GM12878 (cell line): ENCODE results near the gene ZCCHC24. TPM values are rescaled to one million over a fixed set of nuclear protein-coding genes. Genes with fewer than 3 reads are reported as not detected.

ENCODE experiments used
- ATAC-seq: fragments of 200-7000 bp; cut with Tn5 transposase; 3 replicates; pipeline ENCODE4 v1.9.1; 2020; ENCODE audit warnings: mild to moderate bottlenecking, moderate library complexity
- BruUV-seq: library from RNA; stranded (reverse); fragments of 400-500 nt; replicated peaks from 2 replicates; lab custom pipeline; 2021; lab: Mats Ljungman, UMichigan
- CTCF ChIA-PET: fragments of 300-600 bp; sonication (Branson Sonifier 250); formaldehyde crosslinking; extraction: SDS; loops from one replicate; lab custom pipeline; 2021; ENCODE audit warnings: inconsistent platforms; lab: Yijun Ruan, JAX
- POLR2A ChIA-PET: fragments of 350-600 bp; formaldehyde crosslinking; extraction: SDS; loops from one replicate; lab custom pipeline; 2021; ENCODE audit warnings: inconsistent platforms; lab: Charles Lee
- RAD21 ChIA-PET: fragments of 300-600 bp; sonication (Branson Sonifier 250); formaldehyde crosslinking; loops from one replicate; lab custom pipeline; 2023; ENCODE audit warnings: antibody characterized with exemption; ENCODE audit not compliant: unreplicated experiment; lab: Charles Lee
- SMC1A ChIA-PET: fragments of 300-600 bp; sonication (Branson Sonifier 250); formaldehyde crosslinking; loops from one replicate; lab custom pipeline; 2023; ENCODE audit not compliant: unreplicated experiment, uncharacterized antibody; lab: Charles Lee
- DNase-seq: peaks from one replicate; pipeline ENCODE4 v3.0.0-alpha.2; 2011; ENCODE audit warnings: low read depth, low spot score
- FAIRE-seq: peaks from 3 replicates; lab custom pipeline; 2011; peaks lifted over from hg19 to GRCh38; lab: Jason Lieb, UNC
- H2AFZ ChIP-seq: 2 replicates; pipeline ENCODE4 v1.6.0; 2011; ENCODE audit warnings: low read depth, low read length, control low read depth; ENCODE audit not compliant: control insufficient read depth
- H3K27ac ChIP-seq: 2 replicates; pipeline ENCODE4 v1.5.1; 2011; ENCODE audit warnings: control low read depth; ENCODE audit not compliant: control insufficient read depth, insufficient read depth
- H3K27me3 ChIP-seq, 2 experiments: replicated peaks in 1 of 2; 2 replicates each; pipeline versions ENCODE4 v1.6.0 to v1.6.1; 2011; ENCODE audit warnings: low read length in 1 of 2; ENCODE audit not compliant: control insufficient read depth in 2 of 2, insufficient read depth in 2 of 2
- H3K36me3 ChIP-seq, 2 experiments: 2 replicates each; pipeline ENCODE4 v1.5.1; 2011; ENCODE audit warnings: low read length in 1 of 2; ENCODE audit not compliant: control insufficient read depth in 2 of 2, insufficient read depth in 2 of 2
- H3K4me1 ChIP-seq: 2 replicates; pipeline ENCODE4 v1.6.1; 2011; ENCODE audit warnings: mild to moderate bottlenecking, low read length, moderate library complexity, mixed read lengths; ENCODE audit not compliant: control insufficient read depth, insufficient read depth
- H3K4me2 ChIP-seq: 2 replicates; pipeline ENCODE4 v1.6.0; 2011; ENCODE audit warnings: control low read depth; ENCODE audit not compliant: control insufficient read depth, insufficient read depth
- H3K4me3 ChIP-seq: fragments of 200-600 bp; sonication (generic); 2 replicates; pipeline ENCODE4 v1.5.1; 2016
- H3K79me2 ChIP-seq: 2 replicates; pipeline ENCODE4 v1.6.0; 2011; ENCODE audit warnings: low read length; ENCODE audit not compliant: control insufficient read depth, insufficient read depth
- H3K9ac ChIP-seq: 2 replicates; pipeline ENCODE4 v1.8.0; 2011; ENCODE audit warnings: low read length, control low read depth, mixed read lengths; ENCODE audit not compliant: control insufficient read depth, insufficient read depth
- H3K9me3 ChIP-seq: replicated peaks from 3 replicates; pipeline ENCODE4 v1.5.1; 2011; ENCODE audit warnings: mild to moderate bottlenecking, low read length; ENCODE audit not compliant: control insufficient read depth, insufficient read depth
- H4K20me1 ChIP-seq: 2 replicates; pipeline ENCODE4 v1.6.0; 2011; ENCODE audit not compliant: control insufficient read depth, insufficient read depth
- CREM ChIP-seq: IDR thresholded peaks from 2 replicates; pipeline ENCODE4 v1.6.1; 2014; ENCODE audit warnings: antibody characterized with exemption, low read depth
- GABPA ChIP-seq: IDR thresholded peaks from 2 replicates; pipeline ENCODE4 v1.6.1; 2014; ENCODE audit warnings: antibody characterized with exemption, low read depth, mild to moderate bottlenecking, inconsistent platforms
- JUND ChIP-seq: IDR thresholded peaks from 2 replicates; pipeline ENCODE4 v1.6.1; 2012; ENCODE audit warnings: low read depth, mild to moderate bottlenecking, low read length, improper control_type of control experiment, moderate library complexity
- MTA3 ChIP-seq: IDR thresholded peaks from 2 replicates; pipeline ENCODE4 v1.6.1; 2012; ENCODE audit warnings: low read length, inconsistent platforms, borderline replicate concordance
- MXI1 ChIP-seq: fragments of 150-350 bp; IDR thresholded peaks from 2 replicates; pipeline ENCODE4 v1.6.1; 2011; ENCODE audit warnings: low read depth, mild to moderate bottlenecking, inconsistent platforms, low read length, improper control_type of control experiment
- NFYA ChIP-seq: IDR thresholded peaks from 2 replicates; pipeline ENCODE4 v1.6.1; 2011; ENCODE audit warnings: low read depth, mild to moderate bottlenecking, low read length, improper control_type of control experiment, borderline replicate concordance
- RBBP5 ChIP-seq: fragments of 200-600 bp; sonication (generic); conservative IDR thresholded peaks from 2 replicates; pipeline ENCODE4 v1.6.1; 2016
- ZNF687 ChIP-seq: fragments of 450-650 bp; IDR thresholded peaks from 2 replicates; pipeline ENCODE4 v1.6.1; 2017; ENCODE audit warnings: mild to moderate bottlenecking, moderate library complexity
- WGBS: methylation state at CpG from one replicate; pipeline ENCODE4 v1.1.6; 2016; ENCODE audit warnings: low lambda C conversion rate; ENCODE audit not compliant: insufficient replicate concordance, insufficient coverage; ENCODE audit errors: missing lambda C conversion rate; 5-methylcytosine and 5-hydroxymethylcytosine counted together
- in situ Hi-C: fragments of 300-500 bp; cut with MboI; formaldehyde crosslinking; loops from 9 replicates; pipeline ENCODE4 v1.14.3; 2018; ENCODE audit warnings: mixed read lengths
- intact Hi-C: fragments of 100-400 bp; cut with micrococcal nuclease; formaldehyde crosslinking; loops from one replicate; pipeline ENCODE4 v1.14.2; 2022; ENCODE audit not compliant: unreplicated experiment
- polyA plus RNA-seq, 11 experiments: library from polyadenylated mRNA; depleted of rRNA in 4 of 11; unstranded in 6 of 11; stranded (reverse) in 5 of 11; fragments of >200 nt; fragmentation: Nextera tagmentation in 4 of 11; fragmentation: Illumina TruSeq in 1 of 11; extraction: Ambion mirVana in 4 of 11; extraction: Trizol in 1 of 11; gene quantifications; 1 replicate in 1 of 11; 2 replicates in 10 of 11; pipeline versions ENCODE4 v1.2.1 to v1.2.3, GENCODE V29; 2011 to 2016; ENCODE audit warnings: inconsistent platforms in 2 of 11, missing spikeins in 2 of 11, low read depth in 1 of 11
- total RNA-seq, 4 experiments: library from RNA; depleted of rRNA in 3 of 4; stranded (reverse); fragments of >200 nt in 3 of 4; fragmentation: Illumina TruSeq in 1 of 4; extraction: Trizol in 1 of 4; gene quantifications; 2 replicates each; pipeline versions ENCODE4 v1.2.1 to v1.2.3, GENCODE V29; 2013 to 2021
- TF ChIP-seq, protein P1 (sequence below): IDR thresholded peaks from 2 replicates; pipeline ENCODE4 v1.6.1; 2011; ENCODE audit warnings: low read depth, low read length, improper control_type of control experiment, borderline replicate concordance
- TF ChIP-seq, protein P2 (sequence below): fragments of 450-650 bp; formaldehyde crosslinking; IDR thresholded peaks from 2 replicates; pipeline ENCODE4 v1.4.0; 2020; ENCODE audit warnings: mild to moderate bottlenecking, moderate library complexity

Gene ZCCHC24
- total and polyA plus RNA-seq, 10 of the 15 experiments (the other 5 are each of a cell fraction or from before 2014, with no cell fraction given), result 0.02 to 0.62 (median 0.04) TPM; not detected in 4

- Histone ChIP-seq H3K4me1 (peaks cover 11% of the 10 kb centered on the region), H3K4me3 (no peak overlapping the region), H3K79me2 (no peaks in the 10 kb centered on the region), H3K9me3 (no peaks in the 10 kb centered on the region; the same call in 2 of the 3 replicates), H2AFZ (no peak overlapping the region), H3K27me3 (no peaks in the 10 kb centered on the region), H3K36me3 (no peaks in the 10 kb centered on the region), H4K20me1 (no peaks in the 10 kb centered on the region), H3K9ac (no peak overlapping the region), H3K4me2 (no peak overlapping the region), H3K27ac (no peak overlapping the region)
- FAIRE-seq (no peak), DNase-seq (no peak), ATAC-seq (no peak)
- ChIA-PET CTCF (interaction anchor here (1.1 to 2.9 kb wide), 5 partner anchors 12 to 48 kb away, joined by 3 to 27 read pairs (median 5); partner anchors contain the start of gene PPIF), RAD21 (interaction anchor here (0.6 to 2.4 kb wide), 4 partner anchors 11 to 18 kb away, joined by 3 to 6 read pairs (median 3); no protein-coding TSS in a partner anchor), SMC1A (interaction anchor here (0.7 to 2.5 kb wide), 6 partner anchors 10 to 111 kb away, joined by 3 to 16 read pairs (median 4); partner anchors contain the start of gene ZCCHC24), POLR2A (interaction anchor here (0.8 to 2.7 kb wide), 4 partner anchors 11 to 48 kb away, joined by 3 to 15 read pairs (median 7); partner anchors contain the start of gene PPIF)
- intact Hi-C loops, result no loop called here
- in situ Hi-C loops, result no loop called here
- WGBS, result 100% methylated on average over 2 of the region's 2 CpGs
- TF ChIP-seq, protein P1, sequence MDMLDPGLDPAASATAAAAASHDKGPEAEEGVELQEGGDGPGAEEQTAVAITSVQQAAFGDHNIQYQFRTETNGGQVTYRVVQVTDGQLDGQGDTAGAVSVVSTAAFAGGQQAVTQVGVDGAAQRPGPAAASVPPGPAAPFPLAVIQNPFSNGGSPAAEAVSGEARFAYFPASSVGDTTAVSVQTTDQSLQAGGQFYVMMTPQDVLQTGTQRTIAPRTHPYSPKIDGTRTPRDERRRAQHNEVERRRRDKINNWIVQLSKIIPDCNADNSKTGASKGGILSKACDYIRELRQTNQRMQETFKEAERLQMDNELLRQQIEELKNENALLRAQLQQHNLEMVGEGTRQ, result no peak
- no peak for TF ChIP-seq ZNF687
- no peak for TF ChIP-seq GABPA
- TF ChIP-seq, protein P2, sequence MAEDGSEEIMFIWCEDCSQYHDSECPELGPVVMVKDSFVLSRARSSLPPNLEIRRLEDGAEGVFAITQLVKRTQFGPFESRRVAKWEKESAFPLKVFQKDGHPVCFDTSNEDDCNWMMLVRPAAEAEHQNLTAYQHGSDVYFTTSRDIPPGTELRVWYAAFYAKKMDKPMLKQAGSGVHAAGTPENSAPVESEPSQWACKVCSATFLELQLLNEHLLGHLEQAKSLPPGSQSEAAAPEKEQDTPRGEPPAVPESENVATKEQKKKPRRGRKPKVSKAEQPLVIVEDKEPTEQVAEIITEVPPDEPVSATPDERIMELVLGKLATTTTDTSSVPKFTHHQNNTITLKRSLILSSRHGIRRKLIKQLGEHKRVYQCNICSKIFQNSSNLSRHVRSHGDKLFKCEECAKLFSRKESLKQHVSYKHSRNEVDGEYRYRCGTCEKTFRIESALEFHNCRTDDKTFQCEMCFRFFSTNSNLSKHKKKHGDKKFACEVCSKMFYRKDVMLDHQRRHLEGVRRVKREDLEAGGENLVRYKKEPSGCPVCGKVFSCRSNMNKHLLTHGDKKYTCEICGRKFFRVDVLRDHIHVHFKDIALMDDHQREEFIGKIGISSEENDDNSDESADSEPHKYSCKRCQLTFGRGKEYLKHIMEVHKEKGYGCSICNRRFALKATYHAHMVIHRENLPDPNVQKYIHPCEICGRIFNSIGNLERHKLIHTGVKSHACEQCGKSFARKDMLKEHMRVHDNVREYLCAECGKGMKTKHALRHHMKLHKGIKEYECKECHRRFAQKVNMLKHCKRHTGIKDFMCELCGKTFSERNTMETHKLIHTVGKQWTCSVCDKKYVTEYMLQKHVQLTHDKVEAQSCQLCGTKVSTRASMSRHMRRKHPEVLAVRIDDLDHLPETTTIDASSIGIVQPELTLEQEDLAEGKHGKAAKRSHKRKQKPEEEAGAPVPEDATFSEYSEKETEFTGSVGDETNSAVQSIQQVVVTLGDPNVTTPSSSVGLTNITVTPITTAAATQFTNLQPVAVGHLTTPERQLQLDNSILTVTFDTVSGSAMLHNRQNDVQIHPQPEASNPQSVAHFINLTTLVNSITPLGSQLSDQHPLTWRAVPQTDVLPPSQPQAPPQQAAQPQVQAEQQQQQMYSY (CRISPR knock-in tag), result no peak
- TF ChIP-seq NFYA, result no peak
- TF ChIP-seq JUND, result no peak
- no peak for TF ChIP-seq MXI1
- TF ChIP-seq RBBP5, result no peak
- TF ChIP-seq MTA3, result no peak
- no peak for TF ChIP-seq CREM
- BruUV-seq, result no TSS peak
Measured at GRCh38 chr10:79334573-79334972, 110.9 kb downstream of the ZCCHC24 start.
